Lower leg skin (tissue), 4 donors: ENCODE results near the gene EGFL7. TPM values are rescaled to one million over a fixed set of nuclear protein-coding genes. Genes with fewer than 3 reads are reported as not detected.

Source experiments
- DNase-seq, 2 donors: peaks; one replicate each; pipeline ENCODE4 v3.0.0-alpha.2; 2019; ENCODE audit warnings: low spot score in 2 of 2
- H3K4me3 ChIP-seq: fragments of 200-600 bp; sonication (generic); 2 replicates; pipeline ENCODE4 v1.5.1; 2017; ENCODE audit warnings: mild to moderate bottlenecking, low read depth; ENCODE audit not compliant: poor library complexity, severe bottlenecking
- CTCF ChIP-seq, 3 donors: fragments of 450-650 bp; IDR thresholded peaks; one replicate each; pipeline ENCODE4 v1.5.1; 2016; ENCODE audit warnings: antibody characterized with exemption in 3 of 3, mild to moderate bottlenecking in 3 of 3, moderate library complexity in 2 of 3
- POLR2A ChIP-seq, 2 donors: fragments of 450-650 bp; IDR thresholded peaks; one replicate each; pipeline ENCODE4 v1.6.1; 2016 to 2017; ENCODE audit warnings: antibody characterized with exemption in 2 of 2, mild to moderate bottlenecking in 1 of 2, moderate library complexity in 1 of 2
- WGBS, 2 donors: methylation state at CpG; one replicate each; pipeline ENCODE4 v1.1.5; 2018; 5-methylcytosine and 5-hydroxymethylcytosine counted together
- intact Hi-C: fragments of 100-400 bp; cut with DNase I; formaldehyde crosslinking; loops from one replicate; pipeline ENCODE4 v1.15.0; 2023; ENCODE audit warnings: low total_unique reads
- total RNA-seq, 4 donors: library from RNA; depleted of rRNA; stranded (reverse); fragments of >200 nt; gene quantifications; one replicate each; pipeline ENCODE4 v1.1.0, GENCODE V29; 2016

EGFL7 gene
- total RNA-seq, 4 donors from 2014 or later, result 27.8 to 62.2 (median 46.2) TPM

DNA sequence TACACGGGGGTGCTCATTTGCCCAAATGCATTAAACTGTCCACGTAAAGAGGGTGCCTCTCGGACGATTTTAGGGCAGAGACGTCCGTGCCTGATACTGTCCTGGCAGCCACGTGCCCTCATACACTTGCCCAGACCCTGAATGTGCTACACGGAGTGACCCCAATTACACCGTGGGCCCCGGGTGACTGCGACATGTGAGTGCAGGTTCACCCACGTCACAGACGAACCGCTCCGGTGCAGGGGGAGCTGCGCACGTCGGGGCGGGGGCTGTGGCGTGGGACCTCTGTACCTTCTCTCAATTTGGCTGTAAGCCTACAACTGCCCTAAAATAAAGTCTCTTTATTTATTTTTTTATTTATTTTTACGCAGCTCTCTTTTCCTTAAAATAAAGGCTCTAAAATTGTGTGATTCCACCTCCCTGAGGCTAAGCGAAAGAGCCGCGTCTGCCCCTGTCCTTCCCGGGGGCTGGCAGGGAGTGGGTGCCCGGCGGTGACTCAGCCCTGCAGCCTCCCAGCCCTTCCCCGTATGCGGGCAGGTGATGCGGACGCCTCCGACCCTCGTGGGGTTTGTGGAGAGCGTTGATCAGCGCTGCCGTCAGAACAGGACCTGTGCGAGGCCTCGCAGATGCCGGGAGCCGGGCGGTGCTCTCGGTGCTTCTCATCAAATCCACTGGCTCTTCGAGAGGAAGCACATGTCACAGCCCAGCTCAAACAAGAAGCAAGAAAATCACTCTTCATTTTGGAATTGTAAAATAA lies 9.2 kb upstream of the EGFL7 start:
- intact Hi-C loops, result no loop called here

DNA sequence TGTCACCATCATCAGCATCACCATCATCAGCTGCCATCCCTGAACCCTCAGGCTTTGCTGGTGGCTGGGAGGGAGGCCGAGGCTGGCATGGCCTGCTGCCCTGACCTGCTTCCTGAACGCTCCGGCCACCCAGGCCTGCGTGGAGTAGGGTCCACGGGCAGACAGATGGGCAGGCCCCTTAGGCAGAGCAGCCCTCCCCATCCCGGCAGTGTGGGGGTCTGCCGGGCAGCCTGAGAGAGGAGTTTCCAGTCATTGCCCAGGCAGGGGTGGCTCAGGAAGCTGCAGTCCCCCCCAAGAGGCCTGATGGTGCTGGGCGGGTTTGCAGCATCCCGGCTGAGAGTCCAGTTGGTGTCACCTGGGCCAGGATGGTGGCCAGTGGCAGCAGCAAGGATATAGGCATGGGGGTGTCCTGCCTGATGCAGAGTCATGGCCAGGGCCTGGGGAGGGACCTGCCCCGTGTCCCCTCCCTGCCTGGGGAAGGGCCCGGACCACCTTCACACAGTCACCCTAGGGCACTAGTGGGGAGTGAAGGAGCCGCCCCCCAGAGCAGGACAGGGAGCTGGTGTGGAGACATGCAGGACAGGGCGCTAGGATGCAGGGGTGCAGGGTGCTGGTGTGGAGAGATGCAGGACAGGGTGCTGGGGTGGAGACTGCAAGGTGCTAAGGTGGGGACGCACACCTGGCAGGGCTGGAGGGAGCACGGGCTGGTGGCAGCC lies 7.7 kb upstream of the EGFL7 start:
- TF ChIP-seq CTCF (IDR thresholded peaks at IDR 0.05), result no peak
- no peak for TF ChIP-seq POLR2A (IDR thresholded peaks at IDR 0.05)
- no peak overlapping the region for H3K4me3 ChIP-seq
- intact Hi-C loops, result no loop called here
- 76 to 78% methylated on average over 11 to 15 of the region's 15 CpGs for WGBS, 2 donors
- DNase-seq, result no peak

More for the DNA sequence above, 9.2 kb upstream of the EGFL7 start:
- no peak for DNase-seq
- no peak overlapping the region for H3K4me3 ChIP-seq
- TF ChIP-seq POLR2A (IDR thresholded peaks at IDR 0.05), result no peak
- no peak for TF ChIP-seq CTCF (IDR thresholded peaks at IDR 0.05)
- 49 to 51% methylated on average over 43 of the region's 43 CpGs for WGBS, 2 donors

GRCh38 chr9:136655536-136656182 lies 7.1 kb upstream of the EGFL7 start:
- no peak for DNase-seq
- 47 to 60% methylated on average over 18 of the region's 18 CpGs for WGBS, 2 donors
- intact Hi-C loops, result no loop called here
- no peak overlapping the region for H3K4me3 ChIP-seq
- no peak for TF ChIP-seq CTCF (IDR thresholded peaks at IDR 0.05)
- TF ChIP-seq POLR2A (IDR thresholded peaks at IDR 0.05), result no peak

GRCh38 chr9:136656183-136656738 lies 6.5 kb upstream of the EGFL7 start:
- H3K4me3 ChIP-seq, result no peak overlapping the region
- peak in 1 of 2 donors; percentile 80 for DNase-seq
- TF ChIP-seq CTCF (IDR thresholded peaks at IDR 0.05) (no peak), POLR2A (IDR thresholded peaks at IDR 0.05) (no peak)
- intact Hi-C loops, result no loop called here
- 48 to 61% methylated on average over 8 to 9 of the region's 11 CpGs for WGBS, 2 donors

- no peak for DNase-seq
- intact Hi-C loops, result no loop called here
- no peak overlapping the region for H3K4me3 ChIP-seq
- WGBS, 2 donors, result 58 to 66% methylated on average over 29 to 36 of the region's 37 CpGs
- TF ChIP-seq CTCF (IDR thresholded peaks at IDR 0.05) (no peak), POLR2A (IDR thresholded peaks at IDR 0.05) (no peak)
Measured at GRCh38 chr9:136656795-136657611, 5.7 kb upstream of the EGFL7 start.
